ENCODE results near the gene MAP4K3.
A peak's percentile ranks its signal among the peaks of the same experiment; 100 is the strongest.

Gene MAP4K3

GRCh38 chr2:39228413-39229209, 208.5 kb downstream of the MAP4K3 start:
- DNase-seq = no peak

- peak; percentile 52 for DNase-seq
These were observed 209.3 kb downstream of the MAP4K3 start for GRCh38 chr2:39227628-39228412.

- no peak for DNase-seq
These were observed 211.5 kb downstream of the MAP4K3 start for GRCh38 chr2:39225567-39225966.

GRCh38 chr2:39223909-39224308, 213.2 kb downstream of the MAP4K3 start:
- DNase-seq = no peak

GRCh38 chr2:39221459-39221858, 215.6 kb downstream of the MAP4K3 start:
- no peak for DNase-seq

GRCh38 chr2:39220136-39220535, 216.9 kb downstream of the MAP4K3 start:
- DNase-seq = no peak

- DNase-seq = no peak
These were observed 218.7 kb downstream of the MAP4K3 start for GRCh38 chr2:39218391-39218790.

- DNase-seq = no peak
These were observed 219.9 kb downstream of the MAP4K3 start for GRCh38 chr2:39217192-39217550.

GRCh38 chr2:39216346-39217191, 220.5 kb downstream of the MAP4K3 start:
- no peak for DNase-seq

GRCh38 chr2:39215545-39215944, 221.5 kb downstream of the MAP4K3 start:
- no peak for DNase-seq

- no peak for DNase-seq
These were observed 224.1 kb downstream of the MAP4K3 start for GRCh38 chr2:39213015-39213414.

GRCh38 chr2:39210846-39211245, 226.2 kb downstream of the MAP4K3 start:
- no peak for DNase-seq

GRCh38 chr2:39203382-39203781, 233.7 kb downstream of the MAP4K3 start:
- DNase-seq = no peak

- no peak for DNase-seq
These were observed 234.3 kb downstream of the MAP4K3 start for GRCh38 chr2:39202639-39203369.

All from NCI-H1048 (cell line).